Measurements from ENCODE around the gene MACF1. TPM values are rescaled to one million over a fixed set of nuclear protein-coding genes. Genes with fewer than 3 reads are reported as not detected.
"Not testable (repeated sequence)": the region's sequence is repeated elsewhere in the genome, so short reads cannot be mapped to it uniquely, and the experiment has no call there.

Gene MACF1
- total RNA-seq, 1 donor from 2014 or later = 155 TPM

DNA sequence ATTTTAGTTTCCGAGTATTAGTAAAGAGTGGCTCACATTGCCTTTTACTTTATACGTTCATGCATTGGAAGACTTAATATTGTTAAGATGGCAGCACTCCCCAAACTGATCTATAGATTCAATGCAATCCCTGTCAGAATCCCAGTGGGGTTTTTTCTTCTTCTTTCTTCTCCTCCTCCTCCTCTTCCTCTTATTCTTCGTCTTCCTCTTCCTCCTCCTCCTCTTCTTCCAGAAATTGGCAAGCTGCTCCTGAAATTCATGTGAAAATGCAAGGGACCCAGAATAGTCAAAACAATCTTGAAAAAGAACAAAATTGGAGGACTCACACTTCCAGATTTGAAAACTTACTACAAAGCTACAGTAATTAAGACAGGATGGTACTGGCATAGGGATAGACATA is 23.2 kb upstream of the MACF1 start:
- no peak for ATAC-seq

DNA sequence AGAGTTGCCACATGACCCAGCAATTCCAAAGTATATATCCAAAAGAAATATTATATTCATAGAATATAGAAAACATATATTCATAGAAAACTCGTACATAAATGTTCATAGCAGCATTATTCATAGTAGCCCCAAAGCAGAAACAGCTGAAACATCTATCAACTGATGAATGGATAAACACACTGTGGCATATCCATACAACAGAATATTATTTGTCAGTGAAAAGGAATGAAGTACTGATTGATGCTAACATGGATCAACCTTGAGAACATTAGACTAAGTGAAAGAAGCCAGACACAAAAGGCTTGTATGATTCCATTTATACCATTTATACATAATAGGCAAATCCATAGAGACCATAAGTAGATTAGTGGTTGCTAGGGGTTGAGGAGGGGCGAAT is 21.7 kb upstream of the MACF1 start:
- ATAC-seq = no peak

DNA sequence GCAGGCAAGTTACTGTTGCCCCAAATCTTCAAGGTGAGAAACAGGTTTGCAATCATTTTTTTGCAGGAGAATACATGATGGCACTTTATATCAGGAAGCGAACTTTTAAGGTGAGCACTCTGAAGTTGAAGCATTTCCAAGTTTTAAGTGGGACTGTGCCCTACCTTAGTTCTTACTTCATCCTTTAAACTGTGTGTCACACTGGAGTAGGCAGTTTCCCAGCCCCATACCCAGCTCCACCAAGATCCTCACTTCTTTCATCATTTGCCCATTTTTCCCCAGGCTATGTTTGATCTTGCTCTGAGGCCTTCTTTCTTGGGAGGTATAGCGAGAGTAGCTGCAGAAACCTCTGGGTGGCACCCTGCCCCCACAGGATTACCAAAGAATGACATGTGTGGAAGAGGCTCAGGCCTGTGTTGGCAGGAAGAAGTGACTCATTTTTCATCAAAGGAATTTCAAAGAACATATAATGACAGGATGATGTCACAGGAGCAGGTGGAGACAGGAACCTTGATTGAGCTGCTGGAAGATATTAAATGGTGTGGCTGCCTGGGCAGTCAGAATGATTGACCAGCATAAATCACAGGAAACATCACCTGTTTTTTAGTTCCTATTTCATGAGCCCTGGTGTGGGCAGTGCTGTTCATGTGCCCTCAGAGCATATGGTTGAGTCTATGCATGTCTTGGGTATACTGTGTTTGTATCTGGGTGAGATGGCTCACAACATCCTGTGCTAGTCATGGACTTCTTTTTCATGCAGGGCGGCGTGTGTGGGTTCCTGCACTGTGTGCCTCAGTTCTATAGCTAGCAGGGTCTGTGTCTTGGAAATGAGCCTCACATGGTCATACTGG is 20.8 kb upstream of the MACF1 start:
- ATAC-seq = peak; percentile 96

DNA sequence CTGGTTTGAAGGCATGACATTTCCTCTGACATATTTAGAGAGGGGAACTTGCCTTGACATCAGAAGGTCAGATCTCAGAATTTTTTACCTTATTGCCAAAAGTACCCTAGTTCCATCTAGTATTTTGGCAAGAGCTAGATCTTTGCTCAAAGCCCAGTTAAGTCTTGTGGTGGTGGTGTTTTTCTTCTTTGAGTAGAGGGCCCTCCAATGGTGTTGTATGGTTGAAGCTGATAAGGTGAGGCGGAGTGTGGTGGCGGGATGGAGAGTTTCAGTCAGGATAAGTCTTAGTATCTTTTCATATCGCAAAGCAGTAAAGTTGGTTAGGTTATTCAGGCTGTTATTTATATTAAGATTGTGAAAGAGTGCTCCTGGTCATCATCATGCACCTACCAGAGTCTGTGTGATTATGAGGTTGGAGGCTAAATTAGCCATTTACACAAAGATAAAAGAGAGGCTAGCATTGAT is 20.1 kb upstream of the MACF1 start:
- no peak for ATAC-seq

DNA sequence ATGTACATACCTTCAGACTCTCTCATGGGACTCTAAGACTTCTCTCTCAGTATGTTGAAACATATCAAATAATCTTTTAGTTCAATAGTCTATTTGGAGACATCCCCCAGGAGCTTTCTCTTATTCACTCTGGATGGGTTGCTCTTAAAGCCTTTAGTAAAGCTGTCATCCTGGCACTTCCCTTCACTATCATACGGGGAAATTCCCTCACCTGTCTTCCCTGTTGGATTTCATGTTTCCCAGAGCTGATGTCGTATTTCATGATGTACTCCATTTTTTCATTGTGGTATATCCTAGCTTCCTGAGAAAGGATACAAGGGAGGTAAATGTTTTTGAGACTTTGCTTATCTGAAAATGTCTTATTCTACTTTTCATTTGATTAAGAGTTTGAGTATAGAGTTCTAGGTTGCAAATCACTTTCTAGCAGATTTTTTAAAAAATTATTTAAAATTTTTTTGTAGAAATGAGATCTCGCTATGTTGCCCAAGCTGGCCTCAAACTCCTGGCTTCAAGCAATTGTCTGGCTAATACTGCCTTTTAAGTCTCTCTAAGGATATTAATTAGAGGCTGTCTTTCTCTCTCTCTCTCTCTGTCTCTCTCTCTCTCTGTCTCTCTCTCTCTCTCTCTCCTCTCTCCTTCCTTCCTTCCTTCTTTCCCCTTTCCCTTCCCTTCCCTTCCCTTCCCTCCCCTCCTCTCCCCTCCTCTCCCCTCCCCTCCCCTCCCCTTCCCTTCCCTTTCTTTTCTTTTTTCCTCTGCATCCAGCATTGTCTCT is 17.0 kb upstream of the MACF1 start:
- no peak for ATAC-seq

DNA sequence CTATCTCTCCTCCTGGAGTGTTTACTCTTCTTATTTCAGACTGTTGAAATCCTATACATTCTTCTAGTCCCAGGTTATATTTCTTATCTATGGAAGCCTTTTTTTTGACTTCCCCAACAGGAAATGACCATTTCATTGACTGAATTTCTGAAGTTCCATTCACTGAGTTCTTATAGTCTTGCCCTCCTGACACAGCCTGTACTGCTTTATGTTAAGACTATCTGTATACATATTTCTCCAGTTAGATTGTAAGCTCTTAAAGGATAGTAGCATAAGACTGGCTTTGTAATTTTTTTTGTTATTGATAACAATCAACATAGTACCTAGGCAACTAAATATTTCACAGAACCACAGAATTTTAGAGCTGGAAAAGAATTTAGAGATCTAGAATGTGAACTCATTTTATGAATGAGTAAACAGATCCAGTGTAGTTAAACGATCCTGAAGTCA is 14.9 kb upstream of the MACF1 start:
- ATAC-seq = no peak

DNA sequence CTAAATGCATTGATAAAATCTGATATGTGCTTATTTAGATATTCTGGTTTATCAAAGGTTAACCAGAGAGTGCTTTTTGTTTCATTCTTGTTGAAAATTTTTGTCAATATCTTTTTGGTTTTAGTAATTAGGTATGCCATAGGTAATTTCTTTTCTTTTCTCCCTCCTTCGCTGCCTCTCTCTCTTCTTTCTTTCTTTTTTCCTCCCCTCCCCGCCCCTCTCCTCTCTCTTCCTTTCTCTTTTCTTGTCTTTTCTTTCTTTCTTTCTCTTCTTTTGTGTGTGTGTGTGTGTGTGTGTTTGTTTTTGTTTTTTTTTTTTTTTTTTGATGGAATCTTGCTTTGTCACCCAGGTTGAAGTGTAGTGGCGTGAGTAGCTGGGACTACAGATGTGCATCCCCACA is 14.4 kb upstream of the MACF1 start:
- ATAC-seq = no peak

DNA sequence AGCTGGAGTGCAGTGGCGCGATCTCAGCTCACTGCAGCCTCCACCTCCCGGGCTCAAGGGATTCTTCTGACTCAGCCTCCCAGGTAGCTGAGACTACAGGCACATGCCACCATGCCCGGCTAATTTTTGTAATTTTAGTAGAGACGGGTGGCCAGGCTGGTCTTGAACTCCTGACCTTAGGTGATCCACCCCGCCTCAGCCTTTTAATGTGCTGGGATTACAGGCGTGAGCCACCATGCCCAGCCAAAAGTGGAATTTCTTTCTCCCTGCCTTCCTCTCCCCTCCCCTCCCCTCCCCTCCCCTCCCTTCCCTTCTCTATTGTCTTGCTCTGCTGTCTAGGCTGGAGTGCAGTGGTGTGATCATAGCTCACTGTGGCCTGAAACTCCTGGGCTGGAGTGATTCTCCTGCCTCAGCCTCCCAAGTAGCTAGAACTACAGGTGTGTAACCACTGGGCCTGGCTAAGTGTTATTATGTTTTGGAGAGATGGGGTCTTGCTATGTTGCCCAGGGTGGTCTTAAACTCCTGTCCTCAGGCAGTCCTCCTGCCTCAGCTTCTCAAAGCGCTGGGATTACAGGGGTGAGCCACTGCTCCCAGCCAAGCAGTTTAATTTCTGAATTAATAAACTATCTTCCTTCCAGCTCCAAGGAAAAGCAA is 10.0 kb upstream of the MACF1 start:
- no peak for ATAC-seq

DNA sequence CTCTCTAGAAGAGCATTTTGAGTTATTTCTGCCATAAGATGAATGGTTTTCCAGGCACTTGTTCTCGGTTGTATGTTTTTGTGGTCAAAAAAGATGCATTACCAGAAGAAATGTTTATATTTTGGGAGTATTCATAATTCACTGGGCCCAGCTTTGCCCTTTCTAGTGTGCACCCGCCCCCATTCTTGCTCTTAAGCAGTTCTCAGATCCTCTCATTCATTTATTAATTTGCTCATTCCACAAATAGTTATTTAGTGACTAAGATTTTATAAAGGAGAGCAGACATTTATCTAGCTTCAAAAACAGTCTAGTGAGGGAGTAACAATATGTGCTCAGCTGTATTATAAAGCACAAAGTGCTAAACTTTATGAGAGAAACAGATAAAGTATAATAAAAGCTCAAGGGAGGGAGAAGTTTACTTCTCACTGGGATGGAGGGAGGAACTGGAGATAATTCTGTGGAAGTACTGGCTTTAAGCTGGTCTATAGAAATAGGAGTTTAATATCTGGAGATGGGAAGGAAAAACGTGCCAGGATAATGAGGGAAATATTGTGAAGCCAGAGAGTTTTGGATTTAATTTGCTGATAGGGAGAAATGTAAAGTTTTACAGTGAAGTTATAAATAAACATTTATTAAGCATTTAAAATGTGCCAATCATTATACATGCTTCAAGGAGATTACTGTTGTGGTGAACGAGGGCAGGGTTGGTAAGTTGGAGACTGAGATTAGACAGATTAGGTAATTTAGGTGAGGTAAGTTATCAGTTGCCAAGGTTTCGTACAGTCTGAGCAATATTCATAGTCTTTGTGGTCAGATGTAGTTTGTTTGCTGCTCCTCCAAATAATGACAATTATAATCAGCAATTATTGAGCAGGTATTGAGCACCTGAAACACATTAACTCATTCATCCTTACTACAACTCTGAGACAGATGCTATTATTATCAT is 9.1 kb upstream of the MACF1 start:
- no peak for ATAC-seq

DNA sequence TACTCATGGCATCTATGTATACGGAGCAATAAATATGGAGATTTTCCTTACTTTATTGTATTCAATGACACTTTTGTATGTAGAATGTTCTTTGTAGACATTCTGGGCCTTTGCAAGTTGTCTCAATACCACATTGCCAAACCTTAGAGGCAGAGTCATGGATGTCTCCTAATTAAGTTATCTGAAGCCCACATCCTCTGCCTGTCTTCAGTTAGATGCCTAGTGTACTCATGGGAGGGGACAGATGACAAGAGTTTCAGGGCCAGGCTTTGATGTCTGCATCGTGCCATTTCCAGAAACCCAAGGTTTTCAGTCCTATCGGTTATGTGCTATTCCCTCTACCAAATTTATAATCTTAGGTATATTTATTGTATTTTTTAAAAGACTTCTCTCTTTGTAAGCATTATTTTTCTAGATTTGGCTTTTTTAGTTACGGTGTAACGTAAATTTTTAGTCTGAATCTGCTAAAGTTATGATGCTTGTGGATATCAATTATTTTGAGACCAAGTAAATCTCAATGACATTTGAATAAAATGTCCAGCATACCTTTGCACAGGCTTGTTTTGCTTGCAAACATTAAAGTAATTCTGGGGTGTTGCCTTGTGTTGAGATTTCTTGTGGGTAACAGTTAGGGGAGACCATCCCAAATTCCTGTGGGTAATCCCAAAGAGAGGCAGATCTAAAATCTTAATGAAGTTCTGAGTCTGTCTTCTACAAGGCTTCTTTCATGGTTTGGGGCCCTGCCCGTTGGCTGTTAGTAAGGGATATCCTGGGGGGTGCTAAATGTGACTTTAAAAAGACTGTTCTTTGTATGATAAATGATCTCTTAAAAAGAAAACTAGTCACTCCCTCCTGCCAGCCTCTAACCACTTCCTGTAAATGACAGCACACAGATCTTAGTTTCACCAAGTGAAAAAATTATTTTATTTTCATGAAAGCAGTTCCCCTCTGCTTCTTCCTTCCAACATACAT is 8.0 kb upstream of the MACF1 start:
- ATAC-seq = no peak

DNA sequence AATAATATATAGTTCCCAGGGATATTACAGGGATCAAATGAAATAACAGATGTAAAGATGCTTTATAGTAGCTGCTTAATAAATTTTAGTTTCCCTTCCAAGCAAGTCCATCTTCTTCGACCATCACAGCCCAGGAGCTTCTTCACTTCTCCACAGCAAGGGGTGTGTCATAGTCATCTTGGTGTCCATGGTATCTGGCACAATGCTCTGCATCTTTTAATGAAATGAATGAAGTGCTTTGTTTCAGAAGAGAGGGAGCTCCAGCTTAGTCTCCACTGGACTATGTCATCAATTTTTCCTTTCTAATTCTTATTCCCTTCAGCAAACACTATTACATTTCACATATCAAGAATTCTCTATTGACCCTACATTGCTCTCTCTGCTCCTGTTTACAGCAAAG is 4.9 kb upstream of the MACF1 start:
- no peak for ATAC-seq

DNA sequence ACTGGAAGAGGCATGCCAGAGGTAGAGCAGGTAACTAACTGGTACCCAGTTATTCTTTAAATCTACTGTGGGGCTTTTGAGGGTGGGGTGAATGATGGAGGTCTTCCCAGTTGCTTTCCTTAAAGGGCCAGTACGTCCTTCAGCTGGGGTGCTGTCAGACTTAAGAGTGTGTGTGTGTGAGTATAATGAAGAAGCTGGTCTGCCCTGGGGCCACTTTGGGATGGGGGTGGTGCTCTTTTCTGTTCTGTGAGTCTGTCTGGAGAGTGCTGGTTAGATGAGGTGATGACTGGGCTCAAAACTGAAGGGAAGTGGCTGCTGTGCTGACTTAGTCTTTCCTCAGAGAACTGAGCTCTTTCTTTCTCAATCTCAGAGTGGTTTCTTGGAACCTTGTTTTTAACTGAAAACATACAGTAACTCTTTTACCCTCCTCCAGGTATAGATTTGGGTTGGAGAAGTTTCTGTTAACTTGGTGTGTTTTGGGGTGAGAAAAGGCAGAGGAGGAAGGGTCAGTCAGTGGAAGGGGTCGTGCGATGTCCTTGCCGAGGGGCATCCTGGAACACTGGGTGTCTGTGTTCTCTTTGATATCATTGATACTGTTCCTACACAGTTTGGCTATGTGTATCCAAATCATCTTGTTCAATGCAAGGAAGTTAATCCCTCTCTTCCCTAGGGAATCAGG is 746 bp downstream of the MACF1 start:
- peak; percentile 77 for ATAC-seq

DNA sequence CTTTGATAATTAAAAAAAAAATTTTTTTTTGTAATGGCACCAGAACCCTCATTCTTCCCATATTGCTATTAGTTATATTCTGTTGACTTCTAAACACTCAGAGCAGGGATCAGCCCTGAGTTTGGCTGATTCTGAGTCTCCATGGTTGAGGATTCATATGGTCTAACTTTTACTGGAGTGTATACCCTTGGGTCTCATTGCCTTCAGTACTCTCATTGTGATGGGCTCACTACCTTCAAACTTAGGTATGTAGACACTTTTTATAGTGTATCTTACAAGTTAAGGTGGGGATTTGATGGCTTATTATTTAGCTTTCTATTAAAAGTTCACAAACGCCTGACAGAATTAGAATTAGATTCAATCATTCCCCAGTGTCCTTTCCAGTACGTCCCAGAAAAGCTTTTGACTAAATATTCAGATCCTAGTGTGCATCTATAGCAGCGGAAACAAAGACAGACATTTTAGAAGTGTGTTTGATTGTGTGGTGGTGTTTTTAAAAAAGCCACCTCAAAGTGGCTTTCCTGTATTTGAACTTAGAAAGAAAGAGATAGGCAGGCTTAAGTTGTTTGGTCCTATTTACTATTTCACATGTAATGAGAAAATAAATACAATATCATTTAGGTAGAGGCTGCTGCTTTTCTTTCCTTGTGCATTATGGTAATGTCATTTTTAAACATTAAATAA is 1.4 kb downstream of the MACF1 start:
- no peak for ATAC-seq

DNA sequence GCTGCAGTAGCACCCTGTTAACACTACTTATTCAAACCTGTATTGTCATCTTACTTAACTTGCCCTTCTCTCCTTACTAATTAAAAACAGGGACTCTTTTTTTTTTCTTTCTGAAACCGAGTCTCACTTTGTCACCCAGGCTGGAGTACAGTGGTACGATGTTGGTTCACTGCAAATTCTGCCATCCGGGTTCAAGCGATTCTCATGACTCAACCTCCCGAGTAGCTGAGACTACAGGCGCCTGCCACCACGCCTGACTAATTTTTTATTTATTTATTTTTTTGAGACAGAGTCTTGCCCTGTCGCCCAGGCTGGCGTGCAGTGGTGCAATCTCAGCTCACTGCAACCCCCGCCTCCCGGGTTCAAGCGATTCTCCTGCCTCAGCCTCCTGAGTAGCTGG is 3.9 kb downstream of the MACF1 start:
- not testable (repeated sequence) for ATAC-seq

DNA sequence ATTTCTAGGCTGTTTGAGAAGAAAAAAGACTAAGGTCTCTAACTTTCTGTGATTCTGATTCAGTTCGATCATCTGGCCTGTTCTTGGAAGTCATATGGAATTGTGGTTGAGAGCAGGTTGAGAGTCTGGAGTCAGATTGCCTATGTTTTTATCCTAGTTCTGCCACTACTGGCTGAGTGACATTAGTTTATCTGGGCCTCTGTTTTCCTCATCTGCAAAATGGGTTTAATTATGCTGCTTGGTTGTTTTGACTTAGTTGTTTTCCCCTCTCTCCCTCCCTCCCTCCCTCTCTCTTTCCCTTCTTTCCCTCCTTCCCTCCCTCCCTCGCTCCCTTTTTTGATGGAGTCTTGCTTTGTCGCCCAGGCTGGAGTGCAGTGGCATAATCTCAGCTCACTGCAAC is 6.2 kb downstream of the MACF1 start:
- ATAC-seq = no peak

DNA sequence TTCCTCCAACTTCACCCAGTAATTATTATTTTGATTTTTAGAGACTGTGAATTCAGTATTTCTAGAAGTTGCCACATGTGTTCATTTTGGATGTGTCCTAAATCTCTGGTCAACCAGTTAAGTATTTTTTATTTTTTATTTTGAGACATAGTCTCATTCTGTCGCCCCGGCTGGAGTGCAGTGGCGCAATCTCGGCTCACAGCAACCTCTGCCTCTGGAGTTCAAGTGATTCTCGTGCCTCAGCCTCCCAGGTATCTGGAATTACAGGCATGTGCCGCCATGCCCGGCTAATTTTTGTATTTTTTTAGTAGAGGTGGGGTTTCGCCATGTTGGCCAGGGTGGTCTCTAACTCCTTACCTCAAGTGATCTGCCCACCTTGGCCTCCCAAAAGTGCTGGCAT is 8.0 kb downstream of the MACF1 start:
- ATAC-seq = no peak

DNA sequence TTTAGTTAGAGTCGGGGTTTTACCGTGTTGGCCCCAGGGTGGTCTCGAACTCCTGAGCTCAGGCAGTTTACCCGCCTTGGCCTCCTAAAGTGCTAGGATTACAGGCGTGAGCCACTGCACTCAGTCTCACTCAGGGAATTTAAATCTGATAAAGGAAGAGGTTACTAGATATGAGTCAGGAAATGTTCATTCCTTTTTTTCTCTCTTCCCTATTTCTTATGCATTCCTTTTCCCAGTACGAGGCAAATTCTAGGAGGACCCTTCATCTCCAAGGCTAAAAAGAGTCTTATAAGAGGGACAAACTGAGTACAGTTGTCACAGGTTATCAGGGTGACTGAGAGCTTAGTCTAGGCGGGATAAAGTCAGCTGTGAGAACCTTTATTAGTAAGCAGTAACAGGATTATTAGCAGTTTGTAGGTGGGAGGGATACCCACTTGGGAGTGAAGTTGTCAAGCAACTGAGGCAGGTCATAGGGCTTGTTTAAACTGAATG is 9.1 kb downstream of the MACF1 start:
- no peak for ATAC-seq

DNA sequence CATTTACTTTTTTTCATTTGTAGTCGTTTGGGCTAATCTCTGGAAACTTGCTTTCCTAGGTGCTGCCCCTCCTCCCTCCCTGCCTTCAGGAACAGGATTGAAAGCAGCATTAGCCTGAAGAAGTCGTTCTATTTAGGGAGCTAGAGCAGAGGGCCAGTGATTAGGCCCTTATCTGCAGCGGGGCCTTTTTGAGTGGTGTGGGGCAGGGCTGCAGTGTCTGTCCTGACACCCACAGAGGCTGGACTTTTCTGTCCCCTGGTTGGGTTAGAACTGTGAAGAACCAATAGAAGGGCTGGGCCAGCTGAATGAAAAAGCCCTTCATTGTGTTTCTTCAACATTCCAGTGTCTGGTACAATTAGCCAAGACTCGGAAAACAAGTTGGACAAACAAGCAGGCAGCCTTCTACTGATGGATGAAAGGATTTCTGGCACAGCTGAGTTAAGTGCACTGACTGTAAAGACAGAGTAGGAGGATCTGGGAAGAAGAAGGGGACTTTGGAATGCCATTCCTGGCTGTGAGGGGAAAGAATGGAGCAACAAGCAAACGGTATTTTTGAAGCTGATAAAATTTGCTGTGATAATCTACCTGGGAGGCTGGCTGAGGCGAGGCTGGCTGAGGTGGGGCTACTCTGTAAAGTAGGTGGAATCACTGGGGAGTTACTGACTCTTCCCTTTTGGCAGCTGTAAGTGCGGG is 9.7 kb downstream of the MACF1 start:
- peak; percentile 61 for ATAC-seq

DNA sequence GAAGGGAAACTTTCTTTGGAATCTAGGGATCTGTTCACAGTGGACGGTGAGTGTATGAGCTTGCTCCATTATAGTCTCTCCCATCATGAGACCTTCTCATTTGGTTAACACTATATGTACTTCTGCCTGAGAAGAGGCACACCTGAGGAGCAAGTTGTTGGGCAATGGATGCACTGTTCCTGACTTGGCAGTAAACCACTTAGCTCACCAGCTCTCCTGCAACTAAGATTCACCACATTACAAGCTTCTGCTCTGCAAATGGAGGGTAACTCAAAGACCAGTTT is 10.2 kb downstream of the MACF1 start:
- ATAC-seq = peak; percentile 60

All from esophagus mucosa (tissue), 1 donor.